H9 (cell line): Measurements from ENCODE around the gene GTF3C1. TPM values are rescaled to one million over a fixed set of nuclear protein-coding genes. Genes with fewer than 3 reads are reported as not detected.

Source experiments
- DNase-seq: peaks from one replicate; pipeline ENCODE4 v3.0.0-alpha.2; 2017
- H2AFZ ChIP-seq: one replicate; pipeline ENCODE4 v1.6.1; 2013; ENCODE audit warnings: mild to moderate bottlenecking, low read length, control low read depth, moderate library complexity
- H2AK5ac ChIP-seq: 2 replicates; pipeline ENCODE4 v1.6.1; 2013; ENCODE audit warnings: low read length, control low read depth, mixed read lengths; ENCODE audit not compliant: insufficient read length
- H2BK120ac ChIP-seq: one replicate; pipeline ENCODE4 v1.6.1; 2013; ENCODE audit warnings: low read depth, mild to moderate bottlenecking, low read length, control low read depth, inconsistent platforms; ENCODE audit not compliant: poor library complexity, severe bottlenecking
- H2BK12ac ChIP-seq: 2 replicates; pipeline ENCODE4 v1.6.1; 2013; ENCODE audit warnings: low read length, control low read depth, mixed read lengths, low read depth; ENCODE audit not compliant: insufficient read length
- H2BK15ac ChIP-seq: 2 replicates; pipeline ENCODE4 v1.6.1; 2013; ENCODE audit warnings: low read depth, low read length, control low read depth
- H2BK20ac ChIP-seq: one replicate; pipeline ENCODE4 v1.6.1; 2013; ENCODE audit warnings: low read depth, mild to moderate bottlenecking, low read length, control low read depth, inconsistent platforms; ENCODE audit not compliant: poor library complexity, severe bottlenecking
- H2BK5ac ChIP-seq: 2 replicates; pipeline ENCODE4 v1.6.1; 2013; ENCODE audit warnings: low read length, control low read depth, mixed read lengths; ENCODE audit not compliant: insufficient read length
- H3K14ac ChIP-seq: 2 replicates; pipeline ENCODE4 v1.6.1; 2013; ENCODE audit warnings: low read length, control low read depth; ENCODE audit not compliant: insufficient read depth
- H3K18ac ChIP-seq: 2 replicates; pipeline ENCODE4 v1.6.1; 2013; ENCODE audit warnings: low read depth, mild to moderate bottlenecking, mixed read lengths, low read length, control low read depth; ENCODE audit not compliant: insufficient read length
- H3K23ac ChIP-seq: 2 replicates; pipeline ENCODE4 v1.6.1; 2013; ENCODE audit warnings: low read length, control low read depth, mixed read lengths, low read depth; ENCODE audit not compliant: insufficient read length
- H3K23me2 ChIP-seq: 2 replicates; pipeline ENCODE4 v1.6.1; 2013; ENCODE audit warnings: low read depth, mild to moderate bottlenecking, mixed read lengths, low read length, control low read depth; ENCODE audit not compliant: insufficient read length, poor library complexity, severe bottlenecking
- H3K27ac ChIP-seq: 2 replicates; pipeline ENCODE4 v1.5.1; 2013; ENCODE audit warnings: low read length, control low read depth, mixed read lengths, low read depth; ENCODE audit not compliant: insufficient read length
- H3K27me3 ChIP-seq: 2 replicates; pipeline ENCODE4 v1.6.1; 2013; ENCODE audit warnings: low read length, control low read depth, inconsistent platforms; ENCODE audit not compliant: insufficient read depth
- H3K4ac ChIP-seq: 2 replicates; pipeline ENCODE4 v1.6.1; 2013; ENCODE audit warnings: low read depth, mild to moderate bottlenecking, control low read depth, inconsistent platforms, low read length, moderate library complexity
- H3K4me1 ChIP-seq: 2 replicates; pipeline ENCODE4 v1.6.1; 2013; ENCODE audit warnings: low read length, control low read depth, inconsistent platforms; ENCODE audit not compliant: insufficient read depth
- H3K4me2 ChIP-seq: 2 replicates; pipeline ENCODE4 v1.6.1; 2013; ENCODE audit warnings: low read length, control low read depth, mixed read lengths; ENCODE audit not compliant: insufficient read length, insufficient read depth
- H3K56ac ChIP-seq: 2 replicates; pipeline ENCODE4 v1.6.1; 2013; ENCODE audit warnings: low read depth, mild to moderate bottlenecking, mixed read lengths, low read length, control low read depth; ENCODE audit not compliant: insufficient read length
- H3K79me1 ChIP-seq: 2 replicates; pipeline ENCODE4 v1.6.1; 2013; ENCODE audit warnings: low read depth, mild to moderate bottlenecking, moderate library complexity, low read length, control low read depth, inconsistent platforms; ENCODE audit not compliant: insufficient read depth, poor library complexity, severe bottlenecking
- H3K79me2 ChIP-seq: 2 replicates; pipeline ENCODE4 v1.6.1; 2013; ENCODE audit warnings: low read length, control low read depth, inconsistent platforms; ENCODE audit not compliant: insufficient read depth
- H3K9ac ChIP-seq: 2 replicates; pipeline ENCODE4 v1.6.1; 2013; ENCODE audit warnings: low read length, control low read depth, mixed read lengths; ENCODE audit not compliant: insufficient read length; ENCODE audit errors: extremely low read depth
- H3K9me3 ChIP-seq: one replicate; pipeline ENCODE4 v1.6.1; 2013; ENCODE audit warnings: low read depth, low read length, inconsistent platforms; ENCODE audit not compliant: control insufficient read depth
- H3T11ph ChIP-seq: one replicate; pipeline ENCODE4 v1.6.1; 2013; ENCODE audit warnings: mild to moderate bottlenecking, low read length, control low read depth, inconsistent platforms
- H4K20me1 ChIP-seq: one replicate; pipeline ENCODE4 v1.6.1; 2013; ENCODE audit not compliant: control insufficient read depth, insufficient read length, insufficient read depth
- H4K5ac ChIP-seq: 2 replicates; pipeline ENCODE4 v1.6.1; 2013; ENCODE audit warnings: low read depth, mild to moderate bottlenecking, mixed read lengths, low read length, control low read depth; ENCODE audit not compliant: insufficient read length
- H4K8ac ChIP-seq: replicated peaks from 2 replicates; pipeline ENCODE4 v1.6.1; 2013; ENCODE audit warnings: low read length, control low read depth, mixed read lengths, low read depth; ENCODE audit not compliant: insufficient read length
- H4K91ac ChIP-seq: 2 replicates; pipeline ENCODE4 v1.6.1; 2013; ENCODE audit warnings: low read depth, mild to moderate bottlenecking, moderate library complexity, mixed read lengths, low read length, control low read depth; ENCODE audit not compliant: insufficient read length
- H3K27ac Mint-ChIP-seq, 3 experiments: 2 replicates in 2 of 3; 3 replicates in 1 of 3; pipeline ENCODE4 v1.8.0; 2020 to 2021; ENCODE audit warnings: mixed read lengths in 3 of 3, mild to moderate bottlenecking in 1 of 3, moderate library complexity in 1 of 3
- H3K27me3 Mint-ChIP-seq: 2 replicates; pipeline ENCODE4 v1.8.0; 2021; ENCODE audit warnings: low read depth, mild to moderate bottlenecking, moderate library complexity, mixed read lengths
- H3K36me3 Mint-ChIP-seq, 3 experiments: 2 replicates in 2 of 3; 3 replicates in 1 of 3; pipeline ENCODE4 v1.8.0; 2020 to 2021; ENCODE audit warnings: low read depth in 3 of 3, mixed read lengths in 3 of 3; ENCODE audit not compliant: insufficient read depth in 1 of 3
- H3K4me1 Mint-ChIP-seq, 2 experiments: 2 replicates each; pipeline ENCODE4 v1.8.0; 2020; ENCODE audit warnings: mixed read lengths in 2 of 2
- H3K4me3 Mint-ChIP-seq, 2 experiments: 2 replicates in 1 of 2; 3 replicates in 1 of 2; pipeline ENCODE4 v1.8.0; 2020 to 2021; ENCODE audit warnings: mild to moderate bottlenecking in 2 of 2, mixed read lengths in 2 of 2, moderate library complexity in 1 of 2
- H3K9me3 Mint-ChIP-seq, 2 experiments: 2 replicates in 1 of 2; 3 replicates in 1 of 2; pipeline ENCODE4 v1.8.0; 2020; ENCODE audit warnings: mild to moderate bottlenecking in 2 of 2, mixed read lengths in 2 of 2, moderate library complexity in 1 of 2
- WGBS: extraction: QIAGEN DNeasy Blood & Tissue Kit; methylation state at CpG from one replicate; pipeline ENCODE4 v1.1.7; 2013; ENCODE audit warnings: missing lambda C conversion rate, low lambda C conversion rate, mixed read lengths; ENCODE audit not compliant: insufficient read length; ENCODE audit errors: extremely low coverage; 5-methylcytosine and 5-hydroxymethylcytosine counted together
- total RNA-seq: library from RNA; stranded (reverse); gene quantifications from 2 replicates; pipeline ENCODE4 v1.2.1, GENCODE V29; 2021
- TF ChIP-seq, protein P1 (sequence below): fragments of 200-600 bp; sonication (generic); conservative IDR thresholded peaks from 3 replicates; pipeline ENCODE4 v1.8.0; 2021; ENCODE audit warnings: antibody characterized with exemption, mild to moderate bottlenecking

The GTF3C1 gene
- total RNA-seq, 1 experiment from 2014 or later: 113 TPM

DNA sequence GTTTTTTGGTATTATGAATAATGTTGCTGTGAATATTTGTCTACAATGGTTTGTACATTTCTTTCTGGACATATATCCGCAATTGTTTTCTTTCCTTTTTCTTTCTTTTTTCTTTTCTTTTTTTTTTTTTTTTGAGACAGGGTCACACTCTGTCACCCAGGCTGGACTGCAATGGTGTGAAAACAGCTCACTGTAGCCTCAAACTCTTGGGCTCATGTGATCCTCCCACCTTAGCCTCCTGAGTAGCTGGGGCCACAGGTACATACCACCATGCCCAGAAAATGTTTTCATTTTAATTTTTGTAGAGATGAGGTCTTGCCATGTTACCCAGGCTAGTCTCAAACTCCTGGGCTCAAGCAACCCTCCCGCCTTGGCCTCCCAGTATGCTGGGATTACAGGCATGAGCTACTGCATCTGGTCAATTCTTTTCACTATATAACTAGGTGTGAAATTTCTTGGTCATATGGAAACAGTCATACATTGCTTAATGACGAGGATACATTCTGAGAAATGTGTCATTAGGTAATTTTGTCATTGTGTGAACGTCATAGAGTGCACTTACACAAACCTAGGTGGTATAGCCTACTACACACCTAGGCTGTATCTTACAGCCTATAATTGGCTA lies 132.6 kb downstream of the GTF3C1 start:
- Histone ChIP-seq H2BK120ac (no peak overlapping the region), H4K20me1 (no peaks in the 10 kb centered on the region), H3K4me1 (no peaks in the 10 kb centered on the region), H2BK15ac (no peak overlapping the region), H3T11ph (no peak overlapping the region), H3K79me1 (no peaks in the 10 kb centered on the region), H4K5ac (no peak overlapping the region), H4K8ac (no peak overlapping the region), H2AK5ac (no peak overlapping the region), H3K23ac (no peak overlapping the region), H3K79me2 (no peaks in the 10 kb centered on the region), H3K23me2 (no peaks in the 10 kb centered on the region), H2BK20ac (no peak overlapping the region), H3K27me3 (no peaks in the 10 kb centered on the region), H3K14ac (no peak overlapping the region), H3K9me3 (no peaks in the 10 kb centered on the region), H2BK5ac (no peak overlapping the region), H4K91ac (no peak overlapping the region), H3K4ac (no peak overlapping the region), H3K4me2 (no peak overlapping the region), H3K56ac (no peak overlapping the region), H3K9ac (no peak overlapping the region), H3K18ac (no peak overlapping the region), H2AFZ (no peak overlapping the region), H2BK12ac (no peak overlapping the region), H3K27ac (no peak overlapping the region)
- no CpG with 5 or more reads among the region's 4 CpGs for WGBS
- H3K4me3 Mint-ChIP-seq: no peak overlapping the region
- TF ChIP-seq, protein P1, sequence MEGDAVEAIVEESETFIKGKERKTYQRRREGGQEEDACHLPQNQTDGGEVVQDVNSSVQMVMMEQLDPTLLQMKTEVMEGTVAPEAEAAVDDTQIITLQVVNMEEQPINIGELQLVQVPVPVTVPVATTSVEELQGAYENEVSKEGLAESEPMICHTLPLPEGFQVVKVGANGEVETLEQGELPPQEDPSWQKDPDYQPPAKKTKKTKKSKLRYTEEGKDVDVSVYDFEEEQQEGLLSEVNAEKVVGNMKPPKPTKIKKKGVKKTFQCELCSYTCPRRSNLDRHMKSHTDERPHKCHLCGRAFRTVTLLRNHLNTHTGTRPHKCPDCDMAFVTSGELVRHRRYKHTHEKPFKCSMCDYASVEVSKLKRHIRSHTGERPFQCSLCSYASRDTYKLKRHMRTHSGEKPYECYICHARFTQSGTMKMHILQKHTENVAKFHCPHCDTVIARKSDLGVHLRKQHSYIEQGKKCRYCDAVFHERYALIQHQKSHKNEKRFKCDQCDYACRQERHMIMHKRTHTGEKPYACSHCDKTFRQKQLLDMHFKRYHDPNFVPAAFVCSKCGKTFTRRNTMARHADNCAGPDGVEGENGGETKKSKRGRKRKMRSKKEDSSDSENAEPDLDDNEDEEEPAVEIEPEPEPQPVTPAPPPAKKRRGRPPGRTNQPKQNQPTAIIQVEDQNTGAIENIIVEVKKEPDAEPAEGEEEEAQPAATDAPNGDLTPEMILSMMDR: no peak
- no peak for DNase-seq
- H3K4me1 Mint-ChIP-seq: no peaks in the 10 kb centered on the region
- H3K27ac Mint-ChIP-seq: no peak overlapping the region
- no peaks in the 10 kb centered on the region for H3K27me3 Mint-ChIP-seq
- H3K36me3 Mint-ChIP-seq: peaks cover 7 to 16% (median 10%) of the 10 kb centered on the region in 3 experiments
- peaks cover 19 to 30% of the 10 kb centered on the region in 2 experiments for H3K9me3 Mint-ChIP-seq
